ENCODE measurements around the gene TNC. TPM values are rescaled to one million over a fixed set of nuclear protein-coding genes. Genes with fewer than 3 reads are reported as not detected.

TNC gene
- total RNA-seq, 1 experiment from 2014 or later, result 5.7 TPM

DNA sequence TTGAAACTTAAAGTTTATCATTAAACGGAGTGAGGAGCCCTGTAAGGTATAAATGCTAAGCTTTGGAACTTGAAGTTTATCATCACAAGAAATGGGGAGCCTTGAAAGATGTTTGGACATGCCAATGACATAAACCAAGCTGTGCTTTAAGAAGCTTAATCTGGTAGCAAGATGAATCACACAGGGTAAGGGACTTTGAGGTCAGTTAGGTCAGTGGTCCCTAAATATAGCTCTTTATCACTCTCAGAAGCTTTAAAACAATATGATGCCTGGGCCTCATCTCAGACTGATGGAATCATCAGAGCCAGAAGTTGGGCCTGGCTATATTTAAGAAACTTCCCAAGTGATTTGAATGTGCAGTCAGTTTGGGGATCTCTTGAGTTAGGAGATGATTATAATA is 85.7 kb downstream of the TNC start:
- ChIA-PET POLR2A (no interaction called here), CTCF (no interaction called here)
- DNase-seq (ENCODE audit: low read depth, low spot score), result no peak
- no peak for ATAC-seq
- Histone ChIP-seq H3K27ac (ENCODE audit: low read length) (no peak overlapping the region), H3K27me3 (ENCODE audit: control insufficient read depth, insufficient read depth, low read length) (no peaks in the 10 kb centered on the region), H3K4me3 (ENCODE audit: low read depth in 2 of 2, low read length in 2 of 2) (no peak overlapping the region), H3K4me1 (ENCODE audit: control insufficient read depth, insufficient read depth, low read length) (no peaks in the 10 kb centered on the region), H3K9me3 (ENCODE audit: control insufficient read depth, insufficient read depth, low read depth, low read length) (no peaks in the 10 kb centered on the region), H3K36me3 (ENCODE audit: control insufficient read depth, insufficient read depth, low read length) (no peaks in the 10 kb centered on the region)
- TF ChIP-seq SIN3A (IDR thresholded peaks at IDR 0.05; ENCODE audit: borderline replicate concordance, insufficient read depth, low read depth, low read length), result no peak
- no peak for TF ChIP-seq TCF7L2 (IDR thresholded peaks at IDR 0.05; ENCODE audit: low read depth, low read length)
- TF ChIP-seq, protein P1, sequence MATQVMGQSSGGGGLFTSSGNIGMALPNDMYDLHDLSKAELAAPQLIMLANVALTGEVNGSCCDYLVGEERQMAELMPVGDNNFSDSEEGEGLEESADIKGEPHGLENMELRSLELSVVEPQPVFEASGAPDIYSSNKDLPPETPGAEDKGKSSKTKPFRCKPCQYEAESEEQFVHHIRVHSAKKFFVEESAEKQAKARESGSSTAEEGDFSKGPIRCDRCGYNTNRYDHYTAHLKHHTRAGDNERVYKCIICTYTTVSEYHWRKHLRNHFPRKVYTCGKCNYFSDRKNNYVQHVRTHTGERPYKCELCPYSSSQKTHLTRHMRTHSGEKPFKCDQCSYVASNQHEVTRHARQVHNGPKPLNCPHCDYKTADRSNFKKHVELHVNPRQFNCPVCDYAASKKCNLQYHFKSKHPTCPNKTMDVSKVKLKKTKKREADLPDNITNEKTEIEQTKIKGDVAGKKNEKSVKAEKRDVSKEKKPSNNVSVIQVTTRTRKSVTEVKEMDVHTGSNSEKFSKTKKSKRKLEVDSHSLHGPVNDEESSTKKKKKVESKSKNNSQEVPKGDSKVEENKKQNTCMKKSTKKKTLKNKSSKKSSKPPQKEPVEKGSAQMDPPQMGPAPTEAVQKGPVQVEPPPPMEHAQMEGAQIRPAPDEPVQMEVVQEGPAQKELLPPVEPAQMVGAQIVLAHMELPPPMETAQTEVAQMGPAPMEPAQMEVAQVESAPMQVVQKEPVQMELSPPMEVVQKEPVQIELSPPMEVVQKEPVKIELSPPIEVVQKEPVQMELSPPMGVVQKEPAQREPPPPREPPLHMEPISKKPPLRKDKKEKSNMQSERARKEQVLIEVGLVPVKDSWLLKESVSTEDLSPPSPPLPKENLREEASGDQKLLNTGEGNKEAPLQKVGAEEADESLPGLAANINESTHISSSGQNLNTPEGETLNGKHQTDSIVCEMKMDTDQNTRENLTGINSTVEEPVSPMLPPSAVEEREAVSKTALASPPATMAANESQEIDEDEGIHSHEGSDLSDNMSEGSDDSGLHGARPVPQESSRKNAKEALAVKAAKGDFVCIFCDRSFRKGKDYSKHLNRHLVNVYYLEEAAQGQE (IDR thresholded peaks at IDR 0.05; ENCODE audit: insufficient read depth in 1 of 2, low read depth in 2 of 2, low read length in 1 of 2), result no peak
- TF ChIP-seq, protein P2, sequence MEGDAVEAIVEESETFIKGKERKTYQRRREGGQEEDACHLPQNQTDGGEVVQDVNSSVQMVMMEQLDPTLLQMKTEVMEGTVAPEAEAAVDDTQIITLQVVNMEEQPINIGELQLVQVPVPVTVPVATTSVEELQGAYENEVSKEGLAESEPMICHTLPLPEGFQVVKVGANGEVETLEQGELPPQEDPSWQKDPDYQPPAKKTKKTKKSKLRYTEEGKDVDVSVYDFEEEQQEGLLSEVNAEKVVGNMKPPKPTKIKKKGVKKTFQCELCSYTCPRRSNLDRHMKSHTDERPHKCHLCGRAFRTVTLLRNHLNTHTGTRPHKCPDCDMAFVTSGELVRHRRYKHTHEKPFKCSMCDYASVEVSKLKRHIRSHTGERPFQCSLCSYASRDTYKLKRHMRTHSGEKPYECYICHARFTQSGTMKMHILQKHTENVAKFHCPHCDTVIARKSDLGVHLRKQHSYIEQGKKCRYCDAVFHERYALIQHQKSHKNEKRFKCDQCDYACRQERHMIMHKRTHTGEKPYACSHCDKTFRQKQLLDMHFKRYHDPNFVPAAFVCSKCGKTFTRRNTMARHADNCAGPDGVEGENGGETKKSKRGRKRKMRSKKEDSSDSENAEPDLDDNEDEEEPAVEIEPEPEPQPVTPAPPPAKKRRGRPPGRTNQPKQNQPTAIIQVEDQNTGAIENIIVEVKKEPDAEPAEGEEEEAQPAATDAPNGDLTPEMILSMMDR (IDR thresholded peaks at IDR 0.05), result no peak
- no peak for TF ChIP-seq POLR2AphosphoS5 (IDR thresholded peaks at IDR 0.05; ENCODE audit: low read depth, low read length)
- in situ Hi-C loops (cut with HindIII; ENCODE audit: low pct_unique_long_range_greater_than_20kb, low sequenced_read_pairs) (no loop called here), intact Hi-C loops (cut with micrococcal nuclease; ENCODE audit: unreplicated experiment) (no loop called here)
- no TSS peak for BruUV-seq (replicated peaks)

DNA sequence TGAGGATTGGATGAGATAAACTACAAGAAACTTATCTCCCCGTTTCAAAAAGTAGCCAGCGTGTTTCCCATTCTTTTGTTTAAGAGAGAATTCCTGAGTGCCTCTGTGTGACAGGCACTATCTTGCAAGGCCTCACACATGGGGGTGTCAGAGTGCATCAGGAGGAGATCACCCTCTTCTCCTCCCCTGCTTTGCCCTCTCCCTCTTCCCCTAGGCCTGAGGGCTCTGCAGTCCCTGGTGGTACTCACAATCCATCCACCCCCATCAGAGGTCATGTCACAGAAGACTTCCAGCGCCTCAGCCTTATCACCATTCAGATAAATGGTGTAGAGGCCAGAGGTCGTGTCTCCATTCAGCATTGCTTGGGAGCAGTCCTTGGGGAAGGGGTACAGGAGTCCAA is 88.0 kb downstream of the TNC start:
- ChIA-PET POLR2A (no interaction called here), CTCF (no interaction called here)
- Histone ChIP-seq H3K4me3 (ENCODE audit: low read depth in 2 of 2, low read length in 2 of 2) (no peak overlapping the region), H3K36me3 (ENCODE audit: control insufficient read depth, insufficient read depth, low read length) (no peaks in the 10 kb centered on the region), H3K4me1 (ENCODE audit: control insufficient read depth, insufficient read depth, low read length) (no peaks in the 10 kb centered on the region), H3K9me3 (ENCODE audit: control insufficient read depth, insufficient read depth, low read depth, low read length) (no peaks in the 10 kb centered on the region), H3K27ac (ENCODE audit: low read length) (no peak overlapping the region), H3K27me3 (ENCODE audit: control insufficient read depth, insufficient read depth, low read length) (no peaks in the 10 kb centered on the region)
- ATAC-seq (no peak), DNase-seq (ENCODE audit: low read depth, low spot score) (no peak)
- BruUV-seq (replicated peaks), result no TSS peak
- no peak for TF ChIP-seq TCF7L2 (IDR thresholded peaks at IDR 0.05; ENCODE audit: low read depth, low read length)
- no peak for TF ChIP-seq POLR2AphosphoS5 (IDR thresholded peaks at IDR 0.05; ENCODE audit: low read depth, low read length)
- TF ChIP-seq, protein P1 (IDR thresholded peaks at IDR 0.05; ENCODE audit: insufficient read depth in 1 of 2, low read depth in 2 of 2, low read length in 1 of 2), result no peak
- TF ChIP-seq SIN3A (IDR thresholded peaks at IDR 0.05; ENCODE audit: borderline replicate concordance, insufficient read depth, low read depth, low read length), result no peak
- TF ChIP-seq, protein P2 (IDR thresholded peaks at IDR 0.05), result no peak
- in situ Hi-C loops (cut with HindIII; ENCODE audit: low pct_unique_long_range_greater_than_20kb, low sequenced_read_pairs), result no loop called here
- intact Hi-C loops (cut with micrococcal nuclease; ENCODE audit: unreplicated experiment), result no loop called here
